K562 (cell line): ENCODE data around the gene APC2. TPM values are rescaled to one million over a fixed set of nuclear protein-coding genes. Genes with fewer than 3 reads are reported as not detected.

Experiments
- ATAC-seq: fragments of 200-7000 bp; cut with Tn5 transposase; 3 replicates; pipeline ENCODE4 v1.9.1; 2020; ENCODE audit warnings: moderate library complexity
- BruUV-seq: library from RNA; stranded (reverse); fragments of 400-500 nt; replicated peaks from 2 replicates; lab custom pipeline; 2021; lab: Mats Ljungman, UMichigan
- CTCF ChIA-PET: fragments of 300-600 bp; formaldehyde crosslinking; extraction: SDS; loops from one replicate; lab custom pipeline; 2021; ENCODE audit warnings: low intra/inter-chr PET ratio; lab: Yijun Ruan, JAX
- POLR2A ChIA-PET: fragments of 300-600, 350-650 bp; sonication (Branson Sonifier 250); formaldehyde crosslinking; extraction: SDS; loops from one replicate; lab custom pipeline; 2021; ENCODE audit warnings: antibody characterized with exemption, inconsistent platforms; lab: Yijun Ruan, JAX
- DNase-seq, 4 experiments: peaks; one replicate each; pipeline versions ENCODE4 v3.0.0 to v3.0.0-alpha.2; 2011 to 2018; ENCODE audit warnings: low spot score in 3 of 4, mixed read lengths in 3 of 4; ENCODE audit errors: extremely low read depth in 1 of 4
- FAIRE-seq: peaks from 2 replicates; lab custom pipeline; 2011; peaks lifted over from hg19 to GRCh38; lab: Jason Lieb, UNC
- H2AFZ ChIP-seq: 2 replicates; pipeline ENCODE4 v1.6.0; 2011; ENCODE audit warnings: low read depth, low read length, control low read depth, inconsistent platforms
- H3K27ac ChIP-seq: fragments of 200-600 bp; 3 replicates; pipeline ENCODE4 v1.8.0; 2011; ENCODE audit warnings: low read depth, mild to moderate bottlenecking, control low read depth, inconsistent platforms, low read length, moderate library complexity, mixed read lengths; ENCODE audit errors: extremely low read depth
- H3K27me3 ChIP-seq, 2 experiments: fragments of 300-600 bp in 1 of 2; 2 replicates in 1 of 2; 3 replicates in 1 of 2; pipeline versions ENCODE4 v1.6.0 to v1.8.0; 2011; ENCODE audit warnings: inconsistent platforms in 2 of 2, low read length in 2 of 2, mild to moderate bottlenecking in 1 of 2, mixed read lengths in 1 of 2, moderate library complexity in 1 of 2; ENCODE audit not compliant: control insufficient read depth in 2 of 2, insufficient read depth in 2 of 2
- H3K36me3 ChIP-seq: fragments of 300-600 bp; 3 replicates; pipeline ENCODE4 v1.8.0; 2011; ENCODE audit warnings: mild to moderate bottlenecking, low read length, inconsistent platforms; ENCODE audit not compliant: control insufficient read depth, insufficient read depth
- H3K4me1 ChIP-seq, 2 experiments: fragments of 200-600 bp in 1 of 2; replicated peaks in 1 of 2; 2 replicates in 1 of 2; 3 replicates in 1 of 2; pipeline versions ENCODE4 v1.5.1 to v1.8.0; 2011; ENCODE audit warnings: inconsistent platforms in 2 of 2, low read length in 2 of 2, mild to moderate bottlenecking in 1 of 2, mixed read lengths in 1 of 2, moderate library complexity in 1 of 2; ENCODE audit not compliant: control insufficient read depth in 2 of 2, insufficient read depth in 2 of 2
- H3K4me2 ChIP-seq: 2 replicates; pipeline ENCODE4 v1.6.1; 2011; ENCODE audit warnings: low read length, control low read depth, inconsistent platforms, mixed read lengths; ENCODE audit not compliant: insufficient read depth
- H3K4me3 ChIP-seq: fragments of 200-600 bp; sonication (generic), shearing (Covaris generic); 2 replicates; pipeline ENCODE4 v1.5.1; 2016; ENCODE audit warnings: control low read depth, inconsistent platforms
- H3K79me2 ChIP-seq: fragments of 200-600 bp; 3 replicates; pipeline ENCODE4 v1.8.0; 2011; ENCODE audit warnings: low read length, inconsistent platforms; ENCODE audit not compliant: control insufficient read depth, insufficient read depth
- H3K9ac ChIP-seq, 2 experiments: 2 replicates each; pipeline versions ENCODE4 v1.6.0 to v1.6.1; 2011; ENCODE audit warnings: low read depth in 2 of 2, low read length in 2 of 2, control low read depth in 1 of 2, inconsistent platforms in 1 of 2, mild to moderate bottlenecking in 1 of 2, mixed read lengths in 1 of 2; ENCODE audit not compliant: insufficient read depth in 1 of 2
- H3K9me1 ChIP-seq: one replicate; pipeline ENCODE4 v1.6.0; 2011; ENCODE audit warnings: inconsistent platforms, mild to moderate bottlenecking, low read length, moderate library complexity; ENCODE audit not compliant: control insufficient read depth, insufficient read depth
- H3K9me3 ChIP-seq: replicated peaks from 2 replicates; pipeline ENCODE4 v1.5.1; 2011; ENCODE audit warnings: low read depth, low read length, inconsistent platforms; ENCODE audit not compliant: control insufficient read depth, insufficient read depth
- H4K20me1 ChIP-seq: replicated peaks from 2 replicates; pipeline ENCODE4 v1.6.1; 2011; ENCODE audit warnings: low read length, inconsistent platforms, mixed read lengths; ENCODE audit not compliant: control insufficient read depth, insufficient read depth
- GATAD2B ChIP-seq: fragments of 450-650 bp; IDR thresholded peaks from 2 replicates; pipeline ENCODE4 v1.6.1; 2017; ENCODE audit warnings: mild to moderate bottlenecking, borderline replicate concordance
- HNRNPH1 ChIP-seq: fragments of 200-400 bp; formaldehyde crosslinking; optimal IDR thresholded peaks from 2 replicates; pipeline ENCODE3; 2017; ENCODE audit warnings: low read depth, mild to moderate bottlenecking, low read length, moderate library complexity
- POLR2G ChIP-seq: fragments of 200-400 bp; formaldehyde crosslinking; IDR thresholded peaks from 2 replicates; pipeline ENCODE4 v1.6.1; 2017; ENCODE audit warnings: low read depth, mild to moderate bottlenecking, antibody characterized with exemption, low read length, moderate library complexity
- SPI1 ChIP-seq: IDR thresholded peaks from 2 replicates; pipeline ENCODE4 v1.6.1; 2011; ENCODE audit warnings: low read depth, low read length, control low read depth, borderline replicate concordance
- XRCC4 ChIP-seq: IDR thresholded peaks from one replicate; pipeline ENCODE4 v1.6.1; 2011; ENCODE audit not compliant: insufficient read depth, insufficient read length; ENCODE audit errors: extremely low read depth
- ZBTB5 ChIP-seq: fragments of 450-650 bp; IDR thresholded peaks from 2 replicates; pipeline ENCODE4 v1.6.1; 2017; ENCODE audit warnings: antibody characterized with exemption
- ZNF143 ChIP-seq: sonication (generic); formaldehyde crosslinking; IDR thresholded peaks from 2 replicates; pipeline ENCODE4 v1.9.0; 2022; ENCODE audit warnings: mild to moderate bottlenecking, missing genetic modification reagents
- ZNF175 ChIP-seq: fragments of 200-800 bp; sonication (Bioruptor generic); IDR thresholded peaks from 2 replicates; pipeline ENCODE4 v1.6.1; 2016; ENCODE audit warnings: low read depth, mild to moderate bottlenecking, missing genetic modification characterization, missing compliant biosample characterization
- ZNF518B ChIP-seq: fragments of 250-450 bp; sonication (Bioruptor Pico); IDR thresholded peaks from 2 replicates; pipeline ENCODE4 v1.5.0; 2021; ENCODE audit warnings: mild to moderate bottlenecking, moderate library complexity
- whole genome bisulfite sequencing: fragments of 100-300 bp; shearing (Covaris generic); methylation state at CpG from one replicate; pipeline ENCODE4 v1.1.6; 2016; ENCODE audit warnings: low coverage, mixed read lengths; ENCODE audit not compliant: insufficient coverage; ENCODE audit errors: missing lambda C conversion rate; 5-methylcytosine and 5-hydroxymethylcytosine counted together
- in situ Hi-C: fragments of 300-500 bp; cut with MboI; formaldehyde crosslinking; loops from 4 replicates; pipeline ENCODE4 v1.15.0; 2018; ENCODE audit warnings: inconsistent platforms, mixed read lengths
- intact Hi-C: fragments of 100-400 bp; cut with micrococcal nuclease; formaldehyde crosslinking; loops from 2 replicates; pipeline ENCODE4 v1.14.2; 2022
- polyA plus RNA-seq, 8 experiments: library from polyadenylated mRNA; depleted of rRNA in 4 of 8; stranded (reverse) in 5 of 8; unstranded in 3 of 8; fragments of >200 nt; fragmentation: Nextera tagmentation in 2 of 8; fragmentation: Illumina TruSeq in 1 of 8; extraction: Ambion mirVana in 2 of 8; extraction: Trizol in 1 of 8; gene quantifications; 2 replicates each; pipeline versions ENCODE4 v1.2.1 to v1.2.3, GENCODE V29; 2011 to 2014; ENCODE audit warnings: inconsistent platforms in 1 of 8, missing spikeins in 1 of 8
- total RNA-seq, 7 experiments: library from RNA; depleted of rRNA in 6 of 7; stranded (reverse); fragments of >200 nt in 6 of 7; fragmentation: Illumina TruSeq in 2 of 7; extraction: Trizol in 2 of 7; gene quantifications; 2 replicates each; pipeline versions ENCODE4 v1.2.1 to v1.2.3, GENCODE V29; 2011 to 2021; ENCODE audit warnings: low replicate concordance in 1 of 7

The APC2 gene
- total and polyA plus RNA-seq, 9 of the 15 experiments (the other 6 are each of a cell fraction or from before 2014, with no cell fraction given) = 0.01 to 0.40 (median 0.05) TPM; not detected in 3

- Histone ChIP-seq H3K36me3 (no peaks in the 10 kb centered on the region), H3K27ac (no peak overlapping the region), H4K20me1 (0 out of 2 replicates have a peak, but pooled peaks cover 3% of the 10 kb centered on the region), H3K27me3 (no peaks in the 10 kb centered on the region), H3K9me1 (no peaks in the 10 kb centered on the region), H3K4me1 (peaks cover 15 to 62% of the 10 kb centered on the region in 2 experiments), H3K79me2 (peaks cover 23% of the 10 kb centered on the region), H3K4me3 (no peak overlapping the region), H3K9ac (peak overlapping the region in 1 of 2 experiments; percentile 10; a peak in 1 of 4 replicates), H3K4me2 (no peak overlapping the region), H2AFZ (no peak overlapping the region), H3K9me3 (no peaks in the 10 kb centered on the region)
- ChIA-PET POLR2A (no interaction called here), CTCF (no interaction called here)
- 86% methylated on average over 9 of the region's 11 CpGs for WGBS
- no peak for DNase-seq
- intact Hi-C loops (no loop called here), in situ Hi-C loops (no loop called here)
- BruUV-seq = no TSS peak
- FAIRE-seq = no peak
- ATAC-seq = no peak
- TF ChIP-seq ZNF175 (CRISPR knock-in tag) = no peak
- TF ChIP-seq SPI1 = 0 out of 2 replicates have a peak, but pooled peaks have one; percentile 27
These were observed 38.3 kb downstream of the APC2 start for GRCh38 chr19:1488282-1488601.

- peak overlapping the region; percentile 83 to 95 for H3K9ac ChIP-seq
- WGBS = 43% methylated on average over 21 of the region's 37 CpGs
- CTCF ChIA-PET = no interaction called here
- no peak for TF ChIP-seq HNRNPH1
- no peak for TF ChIP-seq ZNF143 (CRISPR knock-in tag)
- no peak for TF ChIP-seq ZNF518B (CRISPR knock-in tag)
- TF ChIP-seq POLR2G = peak; percentile 78
- TF ChIP-seq GATAD2B = peak; percentile 37; the same call in 1 of the 2 replicates
- no peak for TF ChIP-seq XRCC4
- TF ChIP-seq ZBTB5 = no peak
These were observed 39.8 kb downstream of the APC2 start for GRCh38 chr19:1489463-1490310.

More at GRCh38 chr19:1489463-1490310, 39.8 kb downstream of the APC2 start:
- H3K9me3 ChIP-seq = no peaks in the 10 kb centered on the region
- POLR2A ChIA-PET = no interaction called here
- H3K27ac ChIP-seq = peak overlapping the region; percentile 94
- peaks cover 6% of the 10 kb centered on the region; the same call in 1 of the 2 replicates for H4K20me1 ChIP-seq
- in situ Hi-C loops (no loop called here), intact Hi-C loops (no loop called here)
- H3K79me2 ChIP-seq = peaks cover 27% of the 10 kb centered on the region
- DNase-seq (peak in 1 of 4 experiments; percentile 38), ATAC-seq (no peak), FAIRE-seq (no peak)
- peaks cover 26 to 74% of the 10 kb centered on the region in 2 experiments for H3K4me1 ChIP-seq
- H3K27me3 ChIP-seq = no peaks in the 10 kb centered on the region
- H2AFZ ChIP-seq = peak overlapping the region; percentile 100
- H3K4me2 ChIP-seq = peak overlapping the region; percentile 96
- BruUV-seq = TSS peak; percentile 83
- no peaks in the 10 kb centered on the region for H3K36me3 ChIP-seq
- H3K9me1 ChIP-seq = no peaks in the 10 kb centered on the region
- H3K4me3 ChIP-seq = peak overlapping the region; percentile 59
